ENCODE results near the gene NR2F1.

DNA sequence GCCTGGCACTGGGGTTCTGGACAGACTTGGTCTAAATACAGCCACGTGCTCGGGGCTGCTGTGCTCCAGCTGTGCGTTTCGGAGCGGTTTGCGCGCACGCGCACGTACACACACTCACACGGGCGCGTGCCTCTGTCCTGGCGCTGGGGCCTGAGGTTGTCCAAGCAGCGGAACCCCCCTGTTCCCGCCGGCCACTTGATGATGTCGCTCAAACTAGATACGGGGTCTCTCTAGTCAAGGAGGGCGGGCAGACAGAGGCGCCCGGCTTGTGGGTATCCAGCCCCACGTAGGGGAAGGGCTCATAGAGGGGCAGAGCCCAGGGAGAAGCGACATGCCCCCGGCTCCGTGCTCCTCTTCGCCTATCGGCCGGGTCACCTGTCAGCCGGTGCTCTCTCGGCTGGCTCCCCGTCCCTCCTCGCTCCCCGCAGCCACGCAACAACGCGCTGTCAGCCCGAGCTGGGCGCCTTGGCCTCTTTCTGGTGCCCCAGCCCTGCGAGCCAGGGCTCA, 10.9 kb upstream of the NR2F1 start:
- no peak for TF ChIP-seq FOXM1 (IDR thresholded peaks at IDR 0.05; ENCODE audit: borderline replicate concordance)
- TF ChIP-seq NFRKB (IDR thresholded peaks at IDR 0.05), result no peak
- TF ChIP-seq CTBP1 (IDR thresholded peaks at IDR 0.05; ENCODE audit: borderline replicate concordance), result no peak
- TF ChIP-seq HDGF (IDR thresholded peaks at IDR 0.05; ENCODE audit: borderline replicate concordance), result no peak
- TF ChIP-seq FOXA1 (IDR thresholded peaks at IDR 0.05), result no peak
- TF ChIP-seq SP1 (IDR thresholded peaks at IDR 0.05), result no peak
- no peak for TF ChIP-seq FOXK2 (IDR thresholded peaks at IDR 0.05)
- no peak for TF ChIP-seq BHLHE40 (IDR thresholded peaks at IDR 0.05; ENCODE audit: borderline replicate concordance)
- TF ChIP-seq SUZ12 (IDR thresholded peaks at IDR 0.05), result no peak
- no peak for TF ChIP-seq ELF4 (IDR thresholded peaks at IDR 0.05)
- no peak for TF ChIP-seq L3MBTL2 (conservative IDR thresholded peaks at IDR 0.05)
- TF ChIP-seq ZNF384 (IDR thresholded peaks at IDR 0.05), result no peak
